ENCODE data around the gene MRLN.
"Not testable (repeated sequence)": the region's sequence is repeated elsewhere in the genome, so short reads cannot be mapped to it uniquely, and the experiment has no call there.

MRLN gene

DNA sequence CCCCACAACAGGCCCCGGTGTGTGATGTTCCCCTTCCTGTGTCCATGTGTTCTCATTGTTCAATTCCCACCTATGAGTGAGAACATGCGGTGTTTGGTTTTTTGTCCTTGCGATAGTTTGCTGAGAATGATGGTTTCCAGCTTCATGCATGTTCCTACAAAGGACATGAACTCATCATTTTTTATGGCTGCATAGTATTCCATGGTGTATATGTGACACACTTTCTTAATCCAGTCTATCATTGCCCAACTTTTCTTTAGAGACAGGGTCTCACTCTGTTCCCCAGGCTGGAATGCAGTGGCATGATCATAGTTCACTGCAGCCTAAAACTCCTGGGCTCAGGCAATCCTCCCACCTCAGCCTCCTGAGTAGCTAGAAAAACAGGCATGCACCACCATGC, 32.2 kb upstream of the MRLN start:
- not testable (repeated sequence) for H3K36me3 ChIP-seq (ENCODE audit: low read length); H3K27ac ChIP-seq (ENCODE audit: low read depth, low read length); H3K4me2 ChIP-seq (ENCODE audit: low read depth, low read length, poor library complexity, severe bottlenecking)

DNA sequence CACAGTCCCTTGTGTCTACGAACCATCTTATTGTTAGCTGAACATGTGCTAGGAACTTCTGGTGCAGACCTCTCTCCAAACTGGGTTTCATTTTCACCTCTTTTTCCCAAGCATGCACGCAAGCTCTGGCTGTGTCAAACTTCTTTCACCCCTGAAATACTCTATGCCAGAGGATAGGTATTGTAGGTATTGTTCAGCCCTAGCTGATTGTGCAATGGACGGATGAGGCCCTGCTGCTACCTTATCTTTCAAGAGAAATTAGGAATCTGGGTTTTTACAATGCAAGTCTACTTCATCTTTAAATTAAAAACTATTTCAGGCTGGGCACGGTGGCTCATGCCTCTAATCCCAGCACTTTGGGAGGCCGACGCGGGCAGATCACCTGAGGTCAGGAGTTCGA, 28.3 kb upstream of the MRLN start:
- Histone ChIP-seq H3K79me2 (ENCODE audit: insufficient read depth, low read length) (no peaks in the 10 kb centered on the region), H3K4me3 (ENCODE audit: insufficient read depth, low read length, poor library complexity, severe bottlenecking) (no peak overlapping the region), H3K36me3 (ENCODE audit: low read length) (no peaks in the 10 kb centered on the region), H2AFZ (ENCODE audit: low read depth, low read length, severe bottlenecking) (no peak overlapping the region), H3K9ac (ENCODE audit: low read length) (no peak overlapping the region), H3K9me3 (ENCODE audit: insufficient read depth, low read length) (no peaks in the 10 kb centered on the region), H3F3A (ENCODE audit: insufficient read depth) (no peaks in the 10 kb centered on the region), H3K9me2 (replicated peaks; ENCODE audit: insufficient read depth, low read length) (no peaks in the 10 kb centered on the region), H3K4me2 (ENCODE audit: low read depth, low read length, poor library complexity, severe bottlenecking) (no peak overlapping the region), H4K20me1 (ENCODE audit: low read depth, low read length) (no peaks in the 10 kb centered on the region), H3K27ac (ENCODE audit: low read depth, low read length) (no peak overlapping the region), H3K27me3 (ENCODE audit: low read length) (no peaks in the 10 kb centered on the region)
- TF ChIP-seq CTCF (IDR thresholded peaks at IDR 0.05; ENCODE audit: insufficient read depth, low read length, poor library complexity, severe bottlenecking) (no peak), EZH2phosphoT487 (conservative IDR thresholded peaks at IDR 0.05; ENCODE audit: low read length) (no peak)

More for the DNA sequence above, 32.2 kb upstream of the MRLN start:
- not testable (repeated sequence) for H3F3A ChIP-seq (ENCODE audit: insufficient read depth); H3K79me2 ChIP-seq (ENCODE audit: insufficient read depth, low read length); H4K20me1 ChIP-seq (ENCODE audit: low read depth, low read length); H3K9me3 ChIP-seq (ENCODE audit: insufficient read depth, low read length); H3K9ac ChIP-seq (ENCODE audit: low read length); H3K27me3 ChIP-seq (ENCODE audit: low read length); H3K9me2 ChIP-seq (replicated peaks; ENCODE audit: insufficient read depth, low read length); H2AFZ ChIP-seq (ENCODE audit: low read depth, low read length, severe bottlenecking); H3K4me3 ChIP-seq (ENCODE audit: insufficient read depth, low read length, poor library complexity, severe bottlenecking)

- no peaks in the 10 kb centered on the region for H3K36me3 ChIP-seq (ENCODE audit: low read length)
- no peaks in the 10 kb centered on the region for H3K9me2 ChIP-seq (replicated peaks; ENCODE audit: insufficient read depth, low read length)
- no peaks in the 10 kb centered on the region for H3K79me2 ChIP-seq (ENCODE audit: insufficient read depth, low read length)
- no peaks in the 10 kb centered on the region for H3K27me3 ChIP-seq (ENCODE audit: low read length)
- no peak overlapping the region for H3K4me2 ChIP-seq (ENCODE audit: low read depth, low read length, poor library complexity, severe bottlenecking)
- H3K9ac ChIP-seq (ENCODE audit: low read length) = no peak overlapping the region
- H3K9me3 ChIP-seq (ENCODE audit: insufficient read depth, low read length) = no peaks in the 10 kb centered on the region
- H3K27ac ChIP-seq (ENCODE audit: low read depth, low read length) = no peak overlapping the region
- TF ChIP-seq EZH2phosphoT487 (conservative IDR thresholded peaks at IDR 0.05; ENCODE audit: low read length) (no peak), CTCF (IDR thresholded peaks at IDR 0.05; ENCODE audit: insufficient read depth, low read length, poor library complexity, severe bottlenecking) (no peak)
- no peaks in the 10 kb centered on the region for H4K20me1 ChIP-seq (ENCODE audit: low read depth, low read length)
- no peak overlapping the region for H3K4me3 ChIP-seq (ENCODE audit: insufficient read depth, low read length, poor library complexity, severe bottlenecking)
- no peaks in the 10 kb centered on the region for H3F3A ChIP-seq (ENCODE audit: insufficient read depth)
- H2AFZ ChIP-seq (ENCODE audit: low read depth, low read length, severe bottlenecking) = no peak overlapping the region
Measured at GRCh38 chr10:59779756-59780533, 26.7 kb upstream of the MRLN start.

- no peaks in the 10 kb centered on the region for H3K36me3 ChIP-seq (ENCODE audit: low read length)
- H3K27me3 ChIP-seq (ENCODE audit: low read length) = no peaks in the 10 kb centered on the region
- H3K79me2 ChIP-seq (ENCODE audit: insufficient read depth, low read length) = no peaks in the 10 kb centered on the region
- no peaks in the 10 kb centered on the region for H4K20me1 ChIP-seq (ENCODE audit: low read depth, low read length)
- no peaks in the 10 kb centered on the region for H3K9me3 ChIP-seq (ENCODE audit: insufficient read depth, low read length)
- H3K9me2 ChIP-seq (replicated peaks; ENCODE audit: insufficient read depth, low read length) = no peaks in the 10 kb centered on the region
- no peak overlapping the region for H3K4me2 ChIP-seq (ENCODE audit: low read depth, low read length, poor library complexity, severe bottlenecking)
- H3F3A ChIP-seq (ENCODE audit: insufficient read depth) = no peaks in the 10 kb centered on the region
- TF ChIP-seq EZH2phosphoT487 (conservative IDR thresholded peaks at IDR 0.05; ENCODE audit: low read length) (no peak), CTCF (IDR thresholded peaks at IDR 0.05; ENCODE audit: insufficient read depth, low read length, poor library complexity, severe bottlenecking) (no peak)
- no peak overlapping the region for H3K27ac ChIP-seq (ENCODE audit: low read depth, low read length)
- H3K9ac ChIP-seq (ENCODE audit: low read length) = no peak overlapping the region
- no peak overlapping the region for H3K4me3 ChIP-seq (ENCODE audit: insufficient read depth, low read length, poor library complexity, severe bottlenecking)
- H2AFZ ChIP-seq (ENCODE audit: low read depth, low read length, severe bottlenecking) = no peak overlapping the region
Measured at GRCh38 chr10:59774451-59774850, 21.2 kb upstream of the MRLN start.
